ENCODE data around the gene MIPEP. TPM values are rescaled to one million over a fixed set of nuclear protein-coding genes. Genes with fewer than 3 reads are reported as not detected.

MIPEP gene
- total RNA-seq, 1 donor from 2014 or later: 13.0 TPM

- no peak for TF ChIP-seq CTCF (IDR thresholded peaks at IDR 0.05; ENCODE audit: insufficient read depth, low read depth, low read length)
- no peak for TF ChIP-seq EZH2 (IDR thresholded peaks at IDR 0.05; ENCODE audit: insufficient read depth, low read length)
- no peaks in the 10 kb centered on the region for H3K9me3 Mint-ChIP-seq (ENCODE audit: unreplicated experiment)
- no peak overlapping the region for H3K9ac ChIP-seq (ENCODE audit: low read length)
- H3K36me3 ChIP-seq (ENCODE audit: insufficient read depth, low read length): no peaks in the 10 kb centered on the region
- no peak overlapping the region for H3K4me3 ChIP-seq (ENCODE audit: insufficient read depth, low read depth, low read length)
- no peaks in the 10 kb centered on the region for H4K20me1 ChIP-seq (ENCODE audit: insufficient read depth, low read length)
- H3K4me1 Mint-ChIP-seq (ENCODE audit: low read depth, unreplicated experiment): peaks cover 12% of the 10 kb centered on the region
- no peak overlapping the region for H3K27ac Mint-ChIP-seq (ENCODE audit: unreplicated experiment)
- H2AFZ ChIP-seq (ENCODE audit: low read depth, low read length): no peak overlapping the region
- H3K4me1 ChIP-seq (ENCODE audit: insufficient read depth, low read length): peaks cover 41% of the 10 kb centered on the region
- H3K36me3 Mint-ChIP-seq (ENCODE audit: low read depth, unreplicated experiment): peaks cover 10% of the 10 kb centered on the region
- H3K27me3 ChIP-seq (ENCODE audit: insufficient read depth, low read length): no peaks in the 10 kb centered on the region
- H3K9me3 ChIP-seq (ENCODE audit: insufficient read depth, low read depth, low read length): no peaks in the 10 kb centered on the region
- peak overlapping the region; percentile 89 for H3K27ac ChIP-seq (ENCODE audit: low read depth, low read length)
- FAIRE-seq: no peak
- no peak overlapping the region for H3K4me3 Mint-ChIP-seq (ENCODE audit: unreplicated experiment)
- peak overlapping the region; percentile 34 for H3K4me2 ChIP-seq (ENCODE audit: low read length)
- DNase-seq (ENCODE audit: low read depth): no peak
- H3K79me2 ChIP-seq (ENCODE audit: insufficient read depth, low read length): no peaks in the 10 kb centered on the region
- no peaks in the 10 kb centered on the region for H3K27me3 Mint-ChIP-seq (ENCODE audit: low read depth, unreplicated experiment)
Observed at GRCh38 chr13:23752111-23753001, 136.8 kb downstream of the MIPEP start.

- Mint-ChIP-seq H3K27me3 (ENCODE audit: low read depth, unreplicated experiment) (no peaks in the 10 kb centered on the region), H3K27ac (ENCODE audit: unreplicated experiment) (no peak overlapping the region), H3K36me3 (ENCODE audit: low read depth, unreplicated experiment) (peaks cover 8% of the 10 kb centered on the region), H3K4me1 (ENCODE audit: low read depth, unreplicated experiment) (peaks cover 12% of the 10 kb centered on the region), H3K4me3 (ENCODE audit: unreplicated experiment) (no peak overlapping the region), H3K9me3 (ENCODE audit: unreplicated experiment) (no peaks in the 10 kb centered on the region)
- Histone ChIP-seq H2AFZ (ENCODE audit: low read depth, low read length) (no peak overlapping the region), H3K79me2 (ENCODE audit: insufficient read depth, low read length) (no peaks in the 10 kb centered on the region), H3K9ac (ENCODE audit: low read length) (peak overlapping the region; percentile 32), H3K27me3 (ENCODE audit: insufficient read depth, low read length) (no peaks in the 10 kb centered on the region), H4K20me1 (ENCODE audit: insufficient read depth, low read length) (no peaks in the 10 kb centered on the region), H3K4me2 (ENCODE audit: low read length) (peak overlapping the region; percentile 34), H3K9me3 (ENCODE audit: insufficient read depth, low read depth, low read length) (no peaks in the 10 kb centered on the region), H3K4me3 (ENCODE audit: insufficient read depth, low read depth, low read length) (no peak overlapping the region), H3K27ac (ENCODE audit: low read depth, low read length) (peak overlapping the region; percentile 89), H3K4me1 (ENCODE audit: insufficient read depth, low read length) (peaks cover 41% of the 10 kb centered on the region), H3K36me3 (ENCODE audit: insufficient read depth, low read length) (no peaks in the 10 kb centered on the region)
- FAIRE-seq: no peak
- peak; percentile 23 for DNase-seq (ENCODE audit: low read depth)
- no peak for TF ChIP-seq EZH2 (IDR thresholded peaks at IDR 0.05; ENCODE audit: insufficient read depth, low read length)
- no peak for TF ChIP-seq CTCF (IDR thresholded peaks at IDR 0.05; ENCODE audit: insufficient read depth, low read depth, low read length)
Observed at GRCh38 chr13:23751195-23751594, 138.0 kb downstream of the MIPEP start.
